GM18517 (cell line): Measurements from ENCODE around the gene ZNF331.
A peak's percentile ranks its signal among the peaks of the same experiment; 100 is the strongest.
"Not testable (repeated sequence)": the region's sequence is repeated elsewhere in the genome, so short reads cannot be mapped to it uniquely, and the experiment has no call there.

ENCODE experiments used
- ATAC-seq: cut with Tn5 transposase; IDR thresholded peaks from one replicate; pipeline ENCODE4 v1.9.1; 2021; ENCODE audit warnings: mild to moderate bottlenecking, moderate library complexity; ENCODE audit not compliant: unreplicated experiment

Gene ZNF331

GRCh38 chr19:53537521-53538377 is at the start of gene ZNF331:
TSS of gene ZNF331 (plus strand) at chr19:53538145. CDS start at chr19:53569377, 31,232 bp downstream.
- ATAC-seq: peak; percentile 57

GRCh38 chr19:53492153-53492552 is 45.8 kb upstream of the ZNF331 start:
- no peak for ATAC-seq

GRCh38 chr19:53497311-53498023 is 40.5 kb upstream of the ZNF331 start:
- ATAC-seq: not testable (repeated sequence)

GRCh38 chr19:53498024-53498395 is 39.9 kb upstream of the ZNF331 start:
- not testable (repeated sequence) for ATAC-seq

- ATAC-seq: not testable (repeated sequence)
These were observed 34.8 kb upstream of the ZNF331 start for GRCh38 chr19:53503151-53503550.

- not testable (repeated sequence) for ATAC-seq
These were observed 34.1 kb upstream of the ZNF331 start for GRCh38 chr19:53503671-53504364.

- not testable (repeated sequence) for ATAC-seq
These were observed 33.6 kb upstream of the ZNF331 start for GRCh38 chr19:53504365-53504703.

GRCh38 chr19:53504885-53505284 is 33.1 kb upstream of the ZNF331 start:
- ATAC-seq: no peak

- no peak for ATAC-seq
These were observed 31.2 kb upstream of the ZNF331 start for GRCh38 chr19:53506728-53507127.

GRCh38 chr19:53507523-53508442 is 30.2 kb upstream of the ZNF331 start:
- no peak for ATAC-seq

- no peak for ATAC-seq
These were observed 28.5 kb upstream of the ZNF331 start for GRCh38 chr19:53509443-53509842.

- ATAC-seq: no peak
These were observed 28.1 kb upstream of the ZNF331 start for GRCh38 chr19:53509845-53510244.

- ATAC-seq: no peak
These were observed 26.6 kb upstream of the ZNF331 start for GRCh38 chr19:53511357-53511756.

GRCh38 chr19:53511933-53512374 is 26.0 kb upstream of the ZNF331 start:
- no peak for ATAC-seq

GRCh38 chr19:53515047-53515446 is 22.9 kb upstream of the ZNF331 start:
- not testable (repeated sequence) for ATAC-seq

GRCh38 chr19:53517114-53517741 is 20.7 kb upstream of the ZNF331 start:
- no peak for ATAC-seq

- ATAC-seq: no peak
These were observed 19.8 kb upstream of the ZNF331 start for GRCh38 chr19:53518121-53518520.

GRCh38 chr19:53518716-53519115 is 19.2 kb upstream of the ZNF331 start:
- no peak for ATAC-seq

- no peak for ATAC-seq
These were observed 18.5 kb upstream of the ZNF331 start for GRCh38 chr19:53519446-53519845.

- no peak for ATAC-seq
These were observed 17.8 kb upstream of the ZNF331 start for GRCh38 chr19:53520163-53520546.
